ENCODE data around the gene DNAH10. TPM values are rescaled to one million over a fixed set of nuclear protein-coding genes. Genes with fewer than 3 reads are reported as not detected.
"Not testable (repeated sequence)": the region's sequence is repeated elsewhere in the genome, so short reads cannot be mapped to it uniquely, and the experiment has no call there.

DNAH10 gene
- total RNA-seq, 1 donor from 2014 or later = 0.04 TPM

GRCh38 chr12:123942911-123943648 is 181.0 kb downstream of the DNAH10 start:
- TF ChIP-seq CTCF (IDR thresholded peaks at IDR 0.05; ENCODE audit: insufficient read depth, low read length, poor library complexity, severe bottlenecking) = no peak
- no peak overlapping the region for H3K4me3 ChIP-seq (ENCODE audit: low read depth, low read length)
- peaks cover 3% of the 10 kb centered on the region for H3K36me3 ChIP-seq (ENCODE audit: control insufficient read depth, insufficient read depth, low read length)
- no peak for DNase-seq (ENCODE audit: low read depth)
- no peaks in the 10 kb centered on the region for H3K27me3 ChIP-seq (ENCODE audit: control insufficient read depth, insufficient read depth, low read length)

GRCh38 chr12:123943816-123944215 is 181.7 kb downstream of the DNAH10 start:
- Histone ChIP-seq H3K4me3 (ENCODE audit: low read depth, low read length) (no peak overlapping the region), H3K27me3 (ENCODE audit: control insufficient read depth, insufficient read depth, low read length) (no peaks in the 10 kb centered on the region), H3K36me3 (ENCODE audit: control insufficient read depth, insufficient read depth, low read length) (peaks cover 3% of the 10 kb centered on the region)
- DNase-seq (ENCODE audit: low read depth) = no peak
- TF ChIP-seq CTCF (IDR thresholded peaks at IDR 0.05; ENCODE audit: insufficient read depth, low read length, poor library complexity, severe bottlenecking) = no peak

- Histone ChIP-seq H3K27me3 (ENCODE audit: control insufficient read depth, insufficient read depth, low read length) (no peaks in the 10 kb centered on the region), H3K36me3 (ENCODE audit: control insufficient read depth, insufficient read depth, low read length) (peaks cover 3% of the 10 kb centered on the region), H3K4me3 (ENCODE audit: low read depth, low read length) (no peak overlapping the region)
- DNase-seq (ENCODE audit: low read depth) = no peak
- TF ChIP-seq CTCF (IDR thresholded peaks at IDR 0.05; ENCODE audit: insufficient read depth, low read length, poor library complexity, severe bottlenecking) = no peak
Observed at GRCh38 chr12:123944696-123945095, 182.6 kb downstream of the DNAH10 start.

GRCh38 chr12:123945287-123946151 is 183.4 kb downstream of the DNAH10 start:
- no peaks in the 10 kb centered on the region for H3K27me3 ChIP-seq (ENCODE audit: control insufficient read depth, insufficient read depth, low read length)
- H3K36me3 ChIP-seq (ENCODE audit: control insufficient read depth, insufficient read depth, low read length) = peaks cover 3% of the 10 kb centered on the region
- TF ChIP-seq CTCF (IDR thresholded peaks at IDR 0.05; ENCODE audit: insufficient read depth, low read length, poor library complexity, severe bottlenecking) = no peak
- H3K4me3 ChIP-seq (ENCODE audit: low read depth, low read length) = no peak overlapping the region
- DNase-seq (ENCODE audit: low read depth) = no peak

GRCh38 chr12:123946152-123946515 is 184.0 kb downstream of the DNAH10 start:
- H3K36me3 ChIP-seq (ENCODE audit: control insufficient read depth, insufficient read depth, low read length) = peaks cover 3% of the 10 kb centered on the region

GRCh38 chr12:123946516-123947505 is 184.7 kb downstream of the DNAH10 start:
- H3K4me3 ChIP-seq (ENCODE audit: low read depth, low read length); H3K27me3 ChIP-seq (ENCODE audit: control insufficient read depth, insufficient read depth, low read length); DNase-seq (ENCODE audit: low read depth): not testable (repeated sequence)

More at GRCh38 chr12:123946152-123946515, 184.0 kb downstream of the DNAH10 start:
- no peak for TF ChIP-seq CTCF (IDR thresholded peaks at IDR 0.05; ENCODE audit: insufficient read depth, low read length, poor library complexity, severe bottlenecking)
- no peak overlapping the region for H3K4me3 ChIP-seq (ENCODE audit: low read depth, low read length)
- DNase-seq (ENCODE audit: low read depth) = no peak
- H3K27me3 ChIP-seq (ENCODE audit: control insufficient read depth, insufficient read depth, low read length) = no peaks in the 10 kb centered on the region

GRCh38 chr12:123947531-123947930 is 185.4 kb downstream of the DNAH10 start:
- H3K4me3 ChIP-seq (ENCODE audit: low read depth, low read length); H3K36me3 ChIP-seq (ENCODE audit: control insufficient read depth, insufficient read depth, low read length); H3K27me3 ChIP-seq (ENCODE audit: control insufficient read depth, insufficient read depth, low read length); DNase-seq (ENCODE audit: low read depth): not testable (repeated sequence)

More at GRCh38 chr12:123946516-123947505, 184.7 kb downstream of the DNAH10 start:
- not testable (repeated sequence) for H3K36me3 ChIP-seq (ENCODE audit: control insufficient read depth, insufficient read depth, low read length)

All from kidney epithelial cell (primary cell).